Keratinocyte (primary cell): Measurements from ENCODE around the gene NOSIP.

Source experiments
- EZH2 ChIP-seq: IDR thresholded peaks from one replicate; pipeline ENCODE4 v1.6.1; 2012; ENCODE audit warnings: inconsistent platforms, mild to moderate bottlenecking, low read length, moderate library complexity
- TF ChIP-seq, protein P1 (sequence below), 3 experiments: IDR thresholded peaks in 1 of 3; conservative IDR thresholded peaks in 1 of 3; optimal IDR thresholded peaks in 1 of 3; 2 replicates in 2 of 3; 3 replicates in 1 of 3; pipeline versions ENCODE3 to v1.5.1; 2011; ENCODE audit warnings: low read length in 3 of 3, mild to moderate bottlenecking in 3 of 3, moderate library complexity in 2 of 3, control low read depth in 1 of 3, inconsistent platforms in 1 of 3; ENCODE audit not compliant: insufficient read depth in 2 of 3; ENCODE audit errors: extremely low read depth in 1 of 3

DNA sequence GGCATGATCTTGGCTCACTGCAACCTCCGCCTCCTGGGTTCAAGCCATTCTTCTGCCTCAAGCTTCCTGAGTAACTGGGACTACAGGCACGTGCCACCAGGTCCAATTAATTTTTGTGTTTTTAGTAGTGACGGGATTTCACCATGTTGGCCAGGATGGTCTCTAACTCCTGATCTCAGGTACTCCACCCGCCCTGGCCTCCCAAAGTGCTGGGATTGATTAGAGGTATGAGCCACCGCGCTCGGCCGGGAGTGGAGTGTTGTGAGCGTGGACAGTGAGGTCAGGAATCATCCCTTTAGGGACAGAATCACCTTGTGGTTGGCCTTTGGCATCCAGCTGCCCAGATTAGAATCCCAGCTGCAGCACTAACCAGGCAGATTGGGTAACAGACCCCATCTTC lies 49.3 kb upstream of the NOSIP start:
- TF ChIP-seq, protein P1, sequence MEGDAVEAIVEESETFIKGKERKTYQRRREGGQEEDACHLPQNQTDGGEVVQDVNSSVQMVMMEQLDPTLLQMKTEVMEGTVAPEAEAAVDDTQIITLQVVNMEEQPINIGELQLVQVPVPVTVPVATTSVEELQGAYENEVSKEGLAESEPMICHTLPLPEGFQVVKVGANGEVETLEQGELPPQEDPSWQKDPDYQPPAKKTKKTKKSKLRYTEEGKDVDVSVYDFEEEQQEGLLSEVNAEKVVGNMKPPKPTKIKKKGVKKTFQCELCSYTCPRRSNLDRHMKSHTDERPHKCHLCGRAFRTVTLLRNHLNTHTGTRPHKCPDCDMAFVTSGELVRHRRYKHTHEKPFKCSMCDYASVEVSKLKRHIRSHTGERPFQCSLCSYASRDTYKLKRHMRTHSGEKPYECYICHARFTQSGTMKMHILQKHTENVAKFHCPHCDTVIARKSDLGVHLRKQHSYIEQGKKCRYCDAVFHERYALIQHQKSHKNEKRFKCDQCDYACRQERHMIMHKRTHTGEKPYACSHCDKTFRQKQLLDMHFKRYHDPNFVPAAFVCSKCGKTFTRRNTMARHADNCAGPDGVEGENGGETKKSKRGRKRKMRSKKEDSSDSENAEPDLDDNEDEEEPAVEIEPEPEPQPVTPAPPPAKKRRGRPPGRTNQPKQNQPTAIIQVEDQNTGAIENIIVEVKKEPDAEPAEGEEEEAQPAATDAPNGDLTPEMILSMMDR (optimal IDR thresholded peaks at IDR 0.05 in 1 of 3, IDR thresholded peaks at IDR 0.05 in 1 of 3, conservative IDR thresholded peaks at IDR 0.05 in 1 of 3; ENCODE audit: extremely low read depth in 1 of 3, insufficient read depth in 2 of 3, low read length in 3 of 3), result no peak
- TF ChIP-seq EZH2, result no peak
